NAMALWA (cell line): ENCODE results near the gene PNRC2.
A peak's percentile ranks its signal among the peaks of the same experiment; 100 is the strongest.
"Not testable (repeated sequence)": the region's sequence is repeated elsewhere in the genome, so short reads cannot be mapped to it uniquely, and the experiment has no call there.

ENCODE experiments used
- DNase-seq: peaks from one replicate; pipeline ENCODE4 v3.0.0-alpha.2; 2015; ENCODE audit warnings: low spot score

Gene PNRC2

GRCh38 chr1:23953020-23953419 is 6.6 kb upstream of the PNRC2 start:
- no peak for DNase-seq

- no peak for DNase-seq
Observed at GRCh38 chr1:23957096-23957495, 2.5 kb upstream of the PNRC2 start.

GRCh38 chr1:23958040-23958809 is 1.4 kb upstream of the PNRC2 start:
- DNase-seq: peak; percentile 52

- DNase-seq: peak; percentile 98
Observed at GRCh38 chr1:23958810-23959460, 693 bp upstream of the PNRC2 start.

GRCh38 chr1:23960291-23961020 is 828 bp downstream of the PNRC2 start:
- no peak for DNase-seq

GRCh38 chr1:23963617-23964234 is 4.1 kb downstream of the PNRC2 start:
- no peak for DNase-seq

GRCh38 chr1:23964235-23964668 is 4.6 kb downstream of the PNRC2 start:
- no peak for DNase-seq

GRCh38 chr1:23964790-23965740 is 5.4 kb downstream of the PNRC2 start:
- DNase-seq: no peak

GRCh38 chr1:23966973-23967493 is 7.4 kb downstream of the PNRC2 start:
- DNase-seq: no peak

GRCh38 chr1:23967871-23968270 is 8.2 kb downstream of the PNRC2 start:
- no peak for DNase-seq

GRCh38 chr1:23977187-23977853 is 17.7 kb downstream of the PNRC2 start:
- no peak for DNase-seq

- DNase-seq: no peak
Observed at GRCh38 chr1:23977854-23978191, 18.2 kb downstream of the PNRC2 start.

- DNase-seq: peak; percentile 32
Observed at GRCh38 chr1:23978805-23979204, 19.2 kb downstream of the PNRC2 start.

- DNase-seq: no peak
Observed at GRCh38 chr1:23979387-23979880, 19.8 kb downstream of the PNRC2 start.

- DNase-seq: peak; percentile 100
Observed at GRCh38 chr1:23979881-23980727, 20.5 kb downstream of the PNRC2 start, which contains the start of gene SRSF10. Gene SRSF10, minus strand, starts transcription at chr1:23980327. Its CDS starts 72 bp downstream, at chr1:23980255.

- DNase-seq: peak; percentile 80
Observed at GRCh38 chr1:23980728-23981070, 21.1 kb downstream of the PNRC2 start.

GRCh38 chr1:23984417-23985186 is 25.0 kb downstream of the PNRC2 start:
- no peak for DNase-seq

- DNase-seq: not testable (repeated sequence)
Observed at GRCh38 chr1:23987038-23987437, 27.4 kb downstream of the PNRC2 start.

GRCh38 chr1:23989263-23989662 is 29.6 kb downstream of the PNRC2 start:
- DNase-seq: no peak
